Mammary epithelial cell (primary cell): ENCODE results near the gene DAB2IP.

Source experiments
- EZH2 ChIP-seq: IDR thresholded peaks from 2 replicates; pipeline ENCODE4 v1.6.1; 2012; ENCODE audit warnings: low read length, inconsistent platforms, borderline replicate concordance
- TF ChIP-seq, protein P1 (sequence below), 2 donors: IDR thresholded peaks in 1 of 2; conservative IDR thresholded peaks in 1 of 2; 2 replicates each; pipeline ENCODE4 v1.5.1; 2011 to 2012; ENCODE audit warnings: inconsistent platforms in 2 of 2, low read length in 2 of 2, mild to moderate bottlenecking in 2 of 2, control low read depth in 1 of 2, low read depth in 1 of 2; ENCODE audit not compliant: insufficient read depth in 1 of 2; ENCODE audit errors: extremely low read depth in 1 of 2

DNA sequence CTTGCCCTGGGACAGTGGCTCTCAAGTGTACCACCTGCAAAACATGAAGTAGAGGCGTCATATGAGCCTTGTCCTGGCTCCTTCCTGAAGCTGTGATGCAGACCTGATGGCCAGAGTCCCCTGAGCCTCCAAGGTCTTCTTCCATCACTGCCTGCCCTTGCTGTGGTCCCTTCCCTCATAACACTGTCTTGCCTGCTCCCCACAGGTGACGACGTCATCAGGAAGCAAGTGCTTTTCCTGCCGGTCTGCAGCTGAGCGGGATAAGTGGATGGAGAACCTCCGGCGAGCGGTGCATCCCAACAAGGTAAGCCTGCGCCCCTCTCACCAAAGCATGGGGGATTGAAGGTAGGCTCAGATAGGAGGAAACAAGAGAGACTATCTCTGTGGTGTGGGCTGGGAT, 107.3 kb downstream of the DAB2IP start:
- no peak for TF ChIP-seq EZH2
- TF ChIP-seq, protein P1, sequence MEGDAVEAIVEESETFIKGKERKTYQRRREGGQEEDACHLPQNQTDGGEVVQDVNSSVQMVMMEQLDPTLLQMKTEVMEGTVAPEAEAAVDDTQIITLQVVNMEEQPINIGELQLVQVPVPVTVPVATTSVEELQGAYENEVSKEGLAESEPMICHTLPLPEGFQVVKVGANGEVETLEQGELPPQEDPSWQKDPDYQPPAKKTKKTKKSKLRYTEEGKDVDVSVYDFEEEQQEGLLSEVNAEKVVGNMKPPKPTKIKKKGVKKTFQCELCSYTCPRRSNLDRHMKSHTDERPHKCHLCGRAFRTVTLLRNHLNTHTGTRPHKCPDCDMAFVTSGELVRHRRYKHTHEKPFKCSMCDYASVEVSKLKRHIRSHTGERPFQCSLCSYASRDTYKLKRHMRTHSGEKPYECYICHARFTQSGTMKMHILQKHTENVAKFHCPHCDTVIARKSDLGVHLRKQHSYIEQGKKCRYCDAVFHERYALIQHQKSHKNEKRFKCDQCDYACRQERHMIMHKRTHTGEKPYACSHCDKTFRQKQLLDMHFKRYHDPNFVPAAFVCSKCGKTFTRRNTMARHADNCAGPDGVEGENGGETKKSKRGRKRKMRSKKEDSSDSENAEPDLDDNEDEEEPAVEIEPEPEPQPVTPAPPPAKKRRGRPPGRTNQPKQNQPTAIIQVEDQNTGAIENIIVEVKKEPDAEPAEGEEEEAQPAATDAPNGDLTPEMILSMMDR (conservative IDR thresholded peaks at IDR 0.05 in 1 of 2, IDR thresholded peaks at IDR 0.05 in 1 of 2; ENCODE audit: extremely low read depth in 1 of 2, insufficient read depth in 1 of 2, low read depth in 1 of 2, low read length in 2 of 2): no peak
